WTC11 (cell line): ENCODE measurements around the gene FFAR4. TPM values are rescaled to one million over a fixed set of nuclear protein-coding genes. Genes with fewer than 3 reads are reported as not detected.
A peak's percentile ranks its signal among the peaks of the same experiment; 100 is the strongest.

Experiments
- ATAC-seq: fragments of 200-7000 bp; cut with Tn5 transposase; 2 replicates; pipeline ENCODE4 v1.10.0; 2021; ENCODE audit warnings: mild to moderate bottlenecking, moderate library complexity
- CTCF ChIA-PET: fragments of 300-600 bp; sonication (Branson Sonifier 250); formaldehyde crosslinking; loops from one replicate; lab custom pipeline; 2021; ENCODE audit warnings: antibody characterized with exemption; lab: Charles Lee
- POLR2A ChIA-PET: fragments of 350-600 bp; sonication (Branson Sonifier 250); formaldehyde crosslinking; loops from one replicate; lab custom pipeline; 2021; ENCODE audit warnings: antibody characterized with exemption; lab: Charles Lee
- DNase-seq: peaks from one replicate; pipeline ENCODE4 v3.0.0; 2021; ENCODE audit warnings: low spot score
- H3K27ac Mint-ChIP-seq: 2 replicates; pipeline ENCODE4 v1.8.0; 2021; ENCODE audit warnings: mixed read lengths
- H3K27me3 Mint-ChIP-seq: 2 replicates; pipeline ENCODE4 v1.8.0; 2021; ENCODE audit warnings: low read depth, mild to moderate bottlenecking, moderate library complexity, mixed read lengths
- H3K36me3 Mint-ChIP-seq: 2 replicates; pipeline ENCODE4 v1.8.0; 2021; ENCODE audit warnings: mixed read lengths
- H3K4me1 Mint-ChIP-seq: 2 replicates; pipeline ENCODE4 v1.8.0; 2022; ENCODE audit warnings: mixed read lengths
- H3K4me3 Mint-ChIP-seq: 2 replicates; pipeline ENCODE4 v1.8.0; 2021; ENCODE audit warnings: mild to moderate bottlenecking, moderate library complexity, mixed read lengths
- H3K9me3 Mint-ChIP-seq: 2 replicates; pipeline ENCODE4 v1.8.0; 2021; ENCODE audit warnings: mixed read lengths
- CREB1 ChIP-seq: sonication (generic); formaldehyde crosslinking; IDR thresholded peaks from 2 replicates; pipeline ENCODE4 v1.8.0; 2023; ENCODE audit warnings: mild to moderate bottlenecking, missing genetic modification reagents
- ESRRA ChIP-seq: sonication (generic); formaldehyde crosslinking; IDR thresholded peaks from 2 replicates; pipeline ENCODE4 v1.8.1; 2022; ENCODE audit warnings: mild to moderate bottlenecking, missing genetic modification reagents, borderline replicate concordance
- GABPB1 ChIP-seq: sonication (generic); formaldehyde crosslinking; IDR thresholded peaks from 2 replicates; pipeline ENCODE4 v1.8.1; 2023; ENCODE audit warnings: mild to moderate bottlenecking, missing genetic modification reagents
- MYBL2 ChIP-seq: sonication (generic); formaldehyde crosslinking; IDR thresholded peaks from 2 replicates; pipeline ENCODE4 v1.8.1; 2023; ENCODE audit warnings: mild to moderate bottlenecking, moderate library complexity, missing genetic modification reagents
- NR2C2 ChIP-seq: sonication (generic); formaldehyde crosslinking; IDR thresholded peaks from 2 replicates; pipeline ENCODE4 v1.8.0; 2022; ENCODE audit warnings: mild to moderate bottlenecking, missing genetic modification reagents
- OVOL2 ChIP-seq: fragments of 250-450 bp; sonication (Bioruptor Pico); IDR thresholded peaks from 2 replicates; pipeline ENCODE4 v1.9.0; 2021; ENCODE audit warnings: mild to moderate bottlenecking, borderline replicate concordance
- total RNA-seq: library from RNA; stranded (reverse); gene quantifications from 3 replicates; pipeline ENCODE4 v1.2.3, GENCODE V29; 2021
- TF ChIP-seq, protein P1 (sequence below): fragments of 250-450 bp; sonication (Bioruptor Pico); IDR thresholded peaks from 2 replicates; pipeline ENCODE4 v2.1.2; 2022; ENCODE audit warnings: mild to moderate bottlenecking, moderate library complexity
- TF ChIP-seq, protein P2 (sequence below): sonication (generic); formaldehyde crosslinking; IDR thresholded peaks from 2 replicates; pipeline ENCODE4 v1.8.1; 2022; ENCODE audit warnings: missing genetic modification reagents, borderline replicate concordance
- TF ChIP-seq, protein P3 (sequence below): sonication (generic); formaldehyde crosslinking; IDR thresholded peaks from 2 replicates; pipeline ENCODE4 v1.8.0; 2022; ENCODE audit warnings: mild to moderate bottlenecking, missing genetic modification reagents
- TF ChIP-seq, protein P4 (sequence below): sonication (generic); formaldehyde crosslinking; IDR thresholded peaks from 2 replicates; pipeline ENCODE4 v1.8.1; 2022; ENCODE audit warnings: mild to moderate bottlenecking, missing genetic modification reagents, moderate library complexity, borderline replicate concordance
- TF ChIP-seq, protein P5 (sequence below): sonication (generic); formaldehyde crosslinking; IDR thresholded peaks from 2 replicates; pipeline ENCODE4 v1.8.1; 2022; ENCODE audit warnings: mild to moderate bottlenecking, moderate library complexity, missing genetic modification reagents
- TF ChIP-seq, protein P6 (sequence below): sonication (generic); formaldehyde crosslinking; IDR thresholded peaks from 2 replicates; pipeline ENCODE4 v1.8.1; 2023; ENCODE audit warnings: mild to moderate bottlenecking, missing genetic modification reagents

Gene FFAR4
- total RNA-seq, 1 experiment from 2014 or later = 0.15 TPM

DNA sequence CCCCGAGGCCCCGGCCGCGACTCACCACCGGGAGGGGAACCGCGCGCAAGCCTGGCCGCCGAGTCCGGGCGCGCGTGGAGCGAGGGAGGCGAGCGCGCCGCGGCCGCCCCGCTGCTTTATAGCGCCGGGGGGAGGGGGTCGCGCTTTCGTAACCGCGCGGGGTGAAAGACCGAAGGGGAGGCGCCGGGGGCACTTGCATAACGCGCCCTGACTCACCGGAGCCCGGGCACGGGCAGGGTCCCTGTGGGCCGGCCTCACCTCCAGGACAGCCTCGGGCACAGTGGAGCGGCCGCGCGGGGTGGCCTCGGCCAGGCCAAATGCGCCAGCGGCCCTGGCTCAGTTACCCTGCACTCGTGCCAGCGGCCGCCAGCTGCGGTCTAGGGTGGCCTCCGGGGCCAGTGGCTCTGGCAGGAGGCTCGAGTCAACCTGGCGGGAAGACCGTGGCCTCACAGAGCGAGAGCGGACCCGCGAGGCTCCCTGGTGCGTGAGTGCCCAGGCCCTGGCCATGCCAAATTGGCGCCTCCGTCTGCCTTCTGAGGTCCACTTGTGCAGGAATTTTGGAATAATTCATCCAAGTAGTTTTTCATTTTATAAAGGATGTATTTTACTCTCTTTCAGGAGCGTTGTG, 34.8 kb downstream of the FFAR4 start, which contains the start of gene RBP4:
RBP4 (minus strand) TSS at position 90 of the 628 bp plus-strand sequence. CDS start 207 bp downstream, outside the sequence.
- ChIA-PET POLR2A (no interaction called here), CTCF (interaction anchor here (0.6 to 2.7 kb wide), 2 partner anchors 46 to 47 kb away, joined by 3 to 17 read pairs; no protein-coding TSS in a partner anchor)
- H3K27me3 Mint-ChIP-seq = peaks cover 61% of the 10 kb centered on the region
- peak; percentile 24 for DNase-seq
- no peaks in the 10 kb centered on the region for H3K36me3 Mint-ChIP-seq
- peak; percentile 38 for ATAC-seq
- H3K4me3 Mint-ChIP-seq = peak within 1 kb of the TSS; percentile 70
- H3K27ac Mint-ChIP-seq = no peak within 1 kb of the TSS
- TF ChIP-seq OVOL2 (CRISPR knock-in tag) (no peak), NR2C2 (CRISPR knock-in tag) (no peak), GABPB1 (CRISPR knock-in tag) (peak; percentile 81; the same call in 1 of the 2 replicates), ESRRA (CRISPR knock-in tag) (no peak), CREB1 (CRISPR knock-in tag) (no peak)
- TF ChIP-seq, protein P1, sequence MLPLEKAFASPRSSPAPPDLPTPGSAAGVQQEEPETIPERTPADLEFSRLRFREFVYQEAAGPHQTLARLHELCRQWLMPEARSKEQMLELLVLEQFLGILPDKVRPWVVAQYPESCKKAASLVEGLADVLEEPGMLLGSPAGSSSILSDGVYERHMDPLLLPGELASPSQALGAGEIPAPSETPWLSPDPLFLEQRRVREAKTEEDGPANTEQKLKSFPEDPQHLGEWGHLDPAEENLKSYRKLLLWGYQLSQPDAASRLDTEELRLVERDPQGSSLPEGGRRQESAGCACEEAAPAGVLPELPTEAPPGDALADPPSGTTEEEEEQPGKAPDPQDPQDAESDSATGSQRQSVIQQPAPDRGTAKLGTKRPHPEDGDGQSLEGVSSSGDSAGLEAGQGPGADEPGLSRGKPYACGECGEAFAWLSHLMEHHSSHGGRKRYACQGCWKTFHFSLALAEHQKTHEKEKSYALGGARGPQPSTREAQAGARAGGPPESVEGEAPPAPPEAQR (CRISPR knock-in tag) = no peak
- TF ChIP-seq, protein P2, sequence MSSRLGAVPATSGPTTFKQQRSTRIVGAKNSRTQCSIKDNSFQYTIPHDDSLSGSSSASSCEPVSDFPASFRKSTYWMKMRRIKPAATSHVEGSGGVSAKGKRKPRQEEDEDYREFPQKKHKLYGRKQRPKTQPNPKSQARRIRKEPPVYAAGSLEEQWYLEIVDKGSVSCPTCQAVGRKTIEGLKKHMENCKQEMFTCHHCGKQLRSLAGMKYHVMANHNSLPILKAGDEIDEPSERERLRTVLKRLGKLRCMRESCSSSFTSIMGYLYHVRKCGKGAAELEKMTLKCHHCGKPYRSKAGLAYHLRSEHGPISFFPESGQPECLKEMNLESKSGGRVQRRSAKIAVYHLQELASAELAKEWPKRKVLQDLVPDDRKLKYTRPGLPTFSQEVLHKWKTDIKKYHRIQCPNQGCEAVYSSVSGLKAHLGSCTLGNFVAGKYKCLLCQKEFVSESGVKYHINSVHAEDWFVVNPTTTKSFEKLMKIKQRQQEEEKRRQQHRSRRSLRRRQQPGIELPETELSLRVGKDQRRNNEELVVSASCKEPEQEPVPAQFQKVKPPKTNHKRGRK = no peak
- TF ChIP-seq, protein P3, sequence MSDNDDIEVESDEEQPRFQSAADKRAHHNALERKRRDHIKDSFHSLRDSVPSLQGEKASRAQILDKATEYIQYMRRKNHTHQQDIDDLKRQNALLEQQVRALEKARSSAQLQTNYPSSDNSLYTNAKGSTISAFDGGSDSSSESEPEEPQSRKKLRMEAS (CRISPR knock-in tag) = peak; percentile 23; the same call in 1 of the 2 replicates
- TF ChIP-seq, protein P4, sequence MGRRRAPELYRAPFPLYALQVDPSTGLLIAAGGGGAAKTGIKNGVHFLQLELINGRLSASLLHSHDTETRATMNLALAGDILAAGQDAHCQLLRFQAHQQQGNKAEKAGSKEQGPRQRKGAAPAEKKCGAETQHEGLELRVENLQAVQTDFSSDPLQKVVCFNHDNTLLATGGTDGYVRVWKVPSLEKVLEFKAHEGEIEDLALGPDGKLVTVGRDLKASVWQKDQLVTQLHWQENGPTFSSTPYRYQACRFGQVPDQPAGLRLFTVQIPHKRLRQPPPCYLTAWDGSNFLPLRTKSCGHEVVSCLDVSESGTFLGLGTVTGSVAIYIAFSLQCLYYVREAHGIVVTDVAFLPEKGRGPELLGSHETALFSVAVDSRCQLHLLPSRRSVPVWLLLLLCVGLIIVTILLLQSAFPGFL (CRISPR knock-in tag) = 0 out of 2 replicates have a peak, but pooled peaks have one; percentile 33
- H3K9me3 Mint-ChIP-seq = no peaks in the 10 kb centered on the region
- peaks cover 9% of the 10 kb centered on the region for H3K4me1 Mint-ChIP-seq

DNA sequence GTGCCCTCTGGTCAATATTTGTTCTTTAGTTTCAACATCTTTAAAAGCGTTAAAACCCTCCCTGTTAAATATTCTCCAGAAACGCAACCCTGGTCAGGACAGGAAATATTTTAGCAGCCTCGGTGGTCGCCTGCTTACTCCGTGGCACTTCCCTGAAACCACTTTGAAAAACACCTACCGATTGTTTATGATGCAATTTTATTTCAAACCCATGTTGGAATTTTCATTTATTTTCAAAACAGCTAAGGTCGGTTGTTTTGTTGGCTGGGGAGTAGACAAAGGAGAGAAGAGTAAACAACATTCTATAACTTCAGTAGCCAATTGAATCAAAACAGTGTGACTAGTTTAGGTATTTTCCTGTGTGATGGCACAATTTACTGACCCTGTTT, 35.3 kb downstream of the FFAR4 start:
- Mint-ChIP-seq H3K9me3 (peaks cover 2% of the 10 kb centered on the region; the same call in 1 of the 2 replicates), H3K36me3 (no peaks in the 10 kb centered on the region), H3K27me3 (peaks cover 62% of the 10 kb centered on the region), H3K4me1 (peaks cover 8% of the 10 kb centered on the region), H3K4me3 (peak overlapping the region; percentile 61), H3K27ac (no peak overlapping the region)
- POLR2A ChIA-PET = no interaction called here
- no peak for ATAC-seq
- CTCF ChIA-PET = interaction anchor here (0.6 kb wide), 1 partner anchor 47 kb away, joined by 3 read pairs; no protein-coding TSS in a partner anchor
- peak; percentile 79 for TF ChIP-seq GABPB1 (CRISPR knock-in tag)
- TF ChIP-seq, protein P5, sequence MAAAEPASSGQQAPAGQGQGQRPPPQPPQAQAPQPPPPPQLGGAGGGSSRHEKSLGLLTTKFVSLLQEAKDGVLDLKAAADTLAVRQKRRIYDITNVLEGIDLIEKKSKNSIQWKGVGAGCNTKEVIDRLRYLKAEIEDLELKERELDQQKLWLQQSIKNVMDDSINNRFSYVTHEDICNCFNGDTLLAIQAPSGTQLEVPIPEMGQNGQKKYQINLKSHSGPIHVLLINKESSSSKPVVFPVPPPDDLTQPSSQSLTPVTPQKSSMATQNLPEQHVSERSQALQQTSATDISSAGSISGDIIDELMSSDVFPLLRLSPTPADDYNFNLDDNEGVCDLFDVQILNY (CRISPR knock-in tag) = no peak
- TF ChIP-seq, all 79 proteins: peak for 1
- no peak for DNase-seq

DNA sequence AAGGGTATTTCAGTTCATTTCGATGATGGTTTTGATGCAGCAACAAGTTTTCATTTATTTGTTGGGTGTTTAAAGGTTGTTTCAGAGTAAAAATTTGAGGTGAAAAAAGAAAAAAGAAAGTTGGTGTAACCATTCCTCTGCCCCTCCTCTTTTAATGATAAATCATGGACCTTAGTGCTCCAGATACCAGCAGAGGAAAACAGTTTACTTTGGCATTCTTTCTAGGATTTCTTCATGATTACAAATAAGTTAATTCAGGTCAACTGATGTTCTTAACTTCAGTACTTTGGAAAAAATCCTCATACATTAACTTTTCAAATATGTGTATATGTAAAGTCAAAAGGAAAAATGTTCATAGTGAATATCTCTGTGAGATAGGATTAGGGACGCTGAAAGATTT, 36.6 kb downstream of the FFAR4 start:
- Mint-ChIP-seq H3K4me3 (no peak overlapping the region), H3K27me3 (peaks cover 58% of the 10 kb centered on the region), H3K27ac (no peak overlapping the region), H3K9me3 (peaks cover 4% of the 10 kb centered on the region; the same call in 1 of the 2 replicates), H3K4me1 (peaks cover 8% of the 10 kb centered on the region), H3K36me3 (no peaks in the 10 kb centered on the region)
- CTCF ChIA-PET = interaction anchor here (1.0 kb wide), 1 partner anchor 487 kb away, joined by 3 read pairs; no protein-coding TSS in a partner anchor
- DNase-seq = no peak
- ATAC-seq = no peak
- no peak for TF ChIP-seq MYBL2 (CRISPR knock-in tag)
- TF ChIP-seq, protein P6, sequence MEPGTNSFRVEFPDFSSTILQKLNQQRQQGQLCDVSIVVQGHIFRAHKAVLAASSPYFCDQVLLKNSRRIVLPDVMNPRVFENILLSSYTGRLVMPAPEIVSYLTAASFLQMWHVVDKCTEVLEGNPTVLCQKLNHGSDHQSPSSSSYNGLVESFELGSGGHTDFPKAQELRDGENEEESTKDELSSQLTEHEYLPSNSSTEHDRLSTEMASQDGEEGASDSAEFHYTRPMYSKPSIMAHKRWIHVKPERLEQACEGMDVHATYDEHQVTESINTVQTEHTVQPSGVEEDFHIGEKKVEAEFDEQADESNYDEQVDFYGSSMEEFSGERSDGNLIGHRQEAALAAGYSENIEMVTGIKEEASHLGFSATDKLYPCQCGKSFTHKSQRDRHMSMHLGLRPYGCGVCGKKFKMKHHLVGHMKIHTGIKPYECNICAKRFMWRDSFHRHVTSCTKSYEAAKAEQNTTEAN (CRISPR knock-in tag) = no peak
- POLR2A ChIA-PET = no interaction called here
